ENCODE data around the gene LIPT1.

- TF ChIP-seq YY1 (IDR thresholded peaks at IDR 0.05): no peak
- TF ChIP-seq, protein P1, sequence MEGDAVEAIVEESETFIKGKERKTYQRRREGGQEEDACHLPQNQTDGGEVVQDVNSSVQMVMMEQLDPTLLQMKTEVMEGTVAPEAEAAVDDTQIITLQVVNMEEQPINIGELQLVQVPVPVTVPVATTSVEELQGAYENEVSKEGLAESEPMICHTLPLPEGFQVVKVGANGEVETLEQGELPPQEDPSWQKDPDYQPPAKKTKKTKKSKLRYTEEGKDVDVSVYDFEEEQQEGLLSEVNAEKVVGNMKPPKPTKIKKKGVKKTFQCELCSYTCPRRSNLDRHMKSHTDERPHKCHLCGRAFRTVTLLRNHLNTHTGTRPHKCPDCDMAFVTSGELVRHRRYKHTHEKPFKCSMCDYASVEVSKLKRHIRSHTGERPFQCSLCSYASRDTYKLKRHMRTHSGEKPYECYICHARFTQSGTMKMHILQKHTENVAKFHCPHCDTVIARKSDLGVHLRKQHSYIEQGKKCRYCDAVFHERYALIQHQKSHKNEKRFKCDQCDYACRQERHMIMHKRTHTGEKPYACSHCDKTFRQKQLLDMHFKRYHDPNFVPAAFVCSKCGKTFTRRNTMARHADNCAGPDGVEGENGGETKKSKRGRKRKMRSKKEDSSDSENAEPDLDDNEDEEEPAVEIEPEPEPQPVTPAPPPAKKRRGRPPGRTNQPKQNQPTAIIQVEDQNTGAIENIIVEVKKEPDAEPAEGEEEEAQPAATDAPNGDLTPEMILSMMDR (IDR thresholded peaks at IDR 0.05; ENCODE audit: low read depth, low read length, missing input control): no peak
- TF ChIP-seq RAD21 (IDR thresholded peaks at IDR 0.05): no peak
- TF ChIP-seq, protein P2, sequence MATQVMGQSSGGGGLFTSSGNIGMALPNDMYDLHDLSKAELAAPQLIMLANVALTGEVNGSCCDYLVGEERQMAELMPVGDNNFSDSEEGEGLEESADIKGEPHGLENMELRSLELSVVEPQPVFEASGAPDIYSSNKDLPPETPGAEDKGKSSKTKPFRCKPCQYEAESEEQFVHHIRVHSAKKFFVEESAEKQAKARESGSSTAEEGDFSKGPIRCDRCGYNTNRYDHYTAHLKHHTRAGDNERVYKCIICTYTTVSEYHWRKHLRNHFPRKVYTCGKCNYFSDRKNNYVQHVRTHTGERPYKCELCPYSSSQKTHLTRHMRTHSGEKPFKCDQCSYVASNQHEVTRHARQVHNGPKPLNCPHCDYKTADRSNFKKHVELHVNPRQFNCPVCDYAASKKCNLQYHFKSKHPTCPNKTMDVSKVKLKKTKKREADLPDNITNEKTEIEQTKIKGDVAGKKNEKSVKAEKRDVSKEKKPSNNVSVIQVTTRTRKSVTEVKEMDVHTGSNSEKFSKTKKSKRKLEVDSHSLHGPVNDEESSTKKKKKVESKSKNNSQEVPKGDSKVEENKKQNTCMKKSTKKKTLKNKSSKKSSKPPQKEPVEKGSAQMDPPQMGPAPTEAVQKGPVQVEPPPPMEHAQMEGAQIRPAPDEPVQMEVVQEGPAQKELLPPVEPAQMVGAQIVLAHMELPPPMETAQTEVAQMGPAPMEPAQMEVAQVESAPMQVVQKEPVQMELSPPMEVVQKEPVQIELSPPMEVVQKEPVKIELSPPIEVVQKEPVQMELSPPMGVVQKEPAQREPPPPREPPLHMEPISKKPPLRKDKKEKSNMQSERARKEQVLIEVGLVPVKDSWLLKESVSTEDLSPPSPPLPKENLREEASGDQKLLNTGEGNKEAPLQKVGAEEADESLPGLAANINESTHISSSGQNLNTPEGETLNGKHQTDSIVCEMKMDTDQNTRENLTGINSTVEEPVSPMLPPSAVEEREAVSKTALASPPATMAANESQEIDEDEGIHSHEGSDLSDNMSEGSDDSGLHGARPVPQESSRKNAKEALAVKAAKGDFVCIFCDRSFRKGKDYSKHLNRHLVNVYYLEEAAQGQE (IDR thresholded peaks at IDR 0.05): no peak
- TF ChIP-seq MAX (IDR thresholded peaks at IDR 0.05): no peak
- no peak for TF ChIP-seq GABPA (IDR thresholded peaks at IDR 0.05 in 1 of 2, conservative IDR thresholded peaks at IDR 0.05 in 1 of 2)
- no peak for TF ChIP-seq HNF4A (conservative IDR thresholded peaks at IDR 0.05)
- TF ChIP-seq FOXA1 (IDR thresholded peaks at IDR 0.05): no peak
- no peak for TF ChIP-seq TAF1 (conservative IDR thresholded peaks at IDR 0.05)
Observed at GRCh38 chr2:99111945-99112344, 42.8 kb upstream of the LIPT1 start.

Measured in liver (tissue), 3 donors.